Measurements from ENCODE around the gene GRHPR. TPM values are rescaled to one million over a fixed set of nuclear protein-coding genes. Genes with fewer than 3 reads are reported as not detected.
"Not testable (repeated sequence)": the region's sequence is repeated elsewhere in the genome, so short reads cannot be mapped to it uniquely, and the experiment has no call there.

Gene GRHPR
- total RNA-seq, 1 experiment from 2014 or later = 71.3 TPM

DNA sequence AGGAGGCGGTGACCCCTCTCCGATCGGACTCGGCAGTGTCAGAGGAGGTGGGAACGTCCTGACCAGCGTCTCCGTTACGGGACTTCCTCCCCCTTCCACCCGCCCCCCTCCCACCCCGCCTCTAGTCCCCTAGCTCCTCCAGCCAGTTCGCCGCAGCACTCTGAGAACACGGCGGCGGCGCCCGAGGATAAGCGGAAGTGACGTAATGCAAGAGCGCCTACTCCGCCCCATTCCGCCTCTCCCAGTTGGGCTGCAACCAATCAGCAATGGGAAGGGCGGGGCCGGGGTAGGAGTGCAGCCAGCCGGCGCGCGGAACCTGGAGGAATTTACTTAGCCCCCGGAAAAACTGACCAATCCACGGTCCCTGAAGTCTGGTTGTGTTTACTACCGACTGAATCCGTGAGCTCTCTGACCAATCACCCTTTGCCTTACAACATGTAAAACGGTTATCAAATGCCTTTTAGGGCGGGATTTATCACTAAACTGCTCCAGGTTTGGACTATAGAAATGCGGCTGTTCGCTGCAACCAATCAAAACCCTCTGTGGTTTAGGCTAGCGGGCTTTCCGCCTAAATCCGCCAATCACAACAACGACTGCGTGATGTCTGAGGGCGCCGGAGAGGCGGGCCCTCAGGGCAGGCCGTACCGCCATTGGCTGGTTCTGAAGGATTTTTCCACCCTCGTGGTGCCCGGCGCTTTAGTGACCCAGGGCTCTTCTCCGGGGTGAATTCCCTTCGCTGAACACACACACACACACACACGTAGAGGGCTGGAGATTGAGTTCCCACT is 42.9 kb downstream of the GRHPR start, which contains the start of gene ZBTB5:
Gene ZBTB5, minus strand, starts transcription at position 202 of the 788 bp plus-strand sequence. CDS start 22,899 bp downstream, outside the sequence.
- peak; percentile 98 to 99 for DNase-seq
- Histone ChIP-seq H3K4me3 (peak within 1 kb of the TSS; percentile 88), H3K9me3 (replicated peaks) (no peaks in the 10 kb centered on the region), H3K27ac (peak within 1 kb of the TSS; percentile 84), H3K4me1 (0 out of 2 replicates have a peak, but pooled peaks cover 10% of the 10 kb centered on the region), H3K27me3 (no peaks in the 10 kb centered on the region), H3K36me3 (no peaks in the 10 kb centered on the region)

DNA sequence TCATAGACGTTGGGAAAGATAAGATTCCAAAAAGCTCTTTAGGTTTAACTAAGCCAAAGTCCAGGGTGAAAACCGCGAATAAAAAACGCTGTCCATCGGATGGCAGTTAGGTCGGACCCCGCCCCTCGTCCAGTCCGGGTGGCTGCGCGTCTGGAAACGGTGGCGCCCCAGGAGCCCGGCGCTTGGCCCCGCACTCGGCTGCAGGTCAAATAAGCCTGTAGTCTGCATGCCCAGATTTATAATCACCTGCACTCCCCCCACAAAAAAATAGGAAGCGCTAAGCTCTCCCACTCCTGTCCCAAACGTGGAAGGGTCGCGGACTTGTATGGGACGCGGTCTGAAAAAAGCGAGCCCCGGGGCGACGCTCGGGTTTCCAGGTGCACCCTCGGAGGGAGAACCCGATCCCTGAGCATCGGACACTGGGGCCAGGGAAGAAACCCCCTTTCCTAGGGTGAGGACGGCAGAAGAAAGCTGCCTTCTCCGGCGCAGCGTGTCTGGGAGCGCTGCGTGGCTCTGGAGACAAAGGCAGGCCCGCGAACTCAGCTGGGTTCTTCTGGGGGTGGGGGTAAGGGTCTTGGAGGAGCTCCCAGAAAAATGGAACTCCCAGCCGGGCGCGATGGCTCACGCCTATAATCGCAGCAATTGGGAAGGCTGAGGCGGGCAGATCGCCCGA is 43.7 kb downstream of the GRHPR start:
- Histone ChIP-seq H3K9me3 (replicated peaks) (no peaks in the 10 kb centered on the region), H3K27me3 (no peaks in the 10 kb centered on the region), H3K36me3 (no peaks in the 10 kb centered on the region), H3K27ac (peak overlapping the region; percentile 84), H3K4me1 (0 out of 2 replicates have a peak, but pooled peaks cover 10% of the 10 kb centered on the region), H3K4me3 (peak overlapping the region; percentile 88)
- DNase-seq = peak; percentile 89 to 90

DNA sequence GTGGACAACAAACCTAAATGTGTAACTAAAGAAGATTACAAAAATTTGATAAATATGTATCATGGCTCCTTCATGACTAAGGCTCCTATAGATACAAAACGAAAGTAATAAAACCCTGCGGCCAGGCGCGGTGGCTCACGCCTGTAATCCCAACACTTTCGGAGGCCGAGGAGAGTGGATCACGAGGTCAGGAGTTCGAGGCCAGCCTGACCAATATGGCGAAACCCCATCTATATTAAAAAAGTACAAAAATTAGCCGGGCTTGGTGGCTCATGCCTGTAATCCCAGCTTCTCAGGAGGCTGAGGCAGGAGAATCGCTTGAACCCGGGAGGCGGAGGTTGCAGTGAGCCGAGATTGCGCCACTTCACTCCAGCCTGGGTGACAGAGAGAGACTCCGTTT is 45.0 kb downstream of the GRHPR start:
- H3K27me3 ChIP-seq; H3K36me3 ChIP-seq; H3K27ac ChIP-seq; H3K9me3 ChIP-seq (replicated peaks): not testable (repeated sequence)
- peak in 1 of 2 experiments; percentile 24 for DNase-seq
- Histone ChIP-seq H3K4me1 (peaks cover 13% of the 10 kb centered on the region; the same call in 1 of the 2 replicates), H3K4me3 (peak overlapping the region; percentile 88)

DNA sequence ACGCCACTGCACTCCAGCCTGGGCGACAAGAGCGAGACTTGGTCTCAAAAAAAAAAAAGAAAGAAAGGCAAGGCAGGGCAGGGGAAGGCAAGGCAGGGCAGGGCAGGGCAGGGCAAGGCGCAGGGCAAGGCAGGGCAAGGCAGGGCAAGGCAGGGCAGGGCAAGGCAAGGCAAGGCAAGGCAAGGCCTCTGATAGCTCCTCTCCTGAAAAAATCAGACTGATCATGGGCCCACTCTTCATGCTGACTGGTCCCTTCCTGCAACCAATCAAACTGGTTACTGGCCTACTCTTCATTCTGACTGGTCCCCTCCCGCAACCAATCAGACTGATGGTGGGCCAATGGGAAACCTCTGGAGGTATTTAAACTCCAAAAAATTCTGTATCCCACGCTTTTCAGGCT is 46.1 kb downstream of the GRHPR start:
- Histone ChIP-seq H3K27me3 (no peaks in the 10 kb centered on the region), H3K9me3 (replicated peaks) (no peaks in the 10 kb centered on the region), H3K4me3 (no peak overlapping the region), H3K36me3 (no peaks in the 10 kb centered on the region), H3K27ac (no peak overlapping the region), H3K4me1 (peaks cover 9% of the 10 kb centered on the region; the same call in 1 of the 2 replicates)
- DNase-seq = no peak

DNA sequence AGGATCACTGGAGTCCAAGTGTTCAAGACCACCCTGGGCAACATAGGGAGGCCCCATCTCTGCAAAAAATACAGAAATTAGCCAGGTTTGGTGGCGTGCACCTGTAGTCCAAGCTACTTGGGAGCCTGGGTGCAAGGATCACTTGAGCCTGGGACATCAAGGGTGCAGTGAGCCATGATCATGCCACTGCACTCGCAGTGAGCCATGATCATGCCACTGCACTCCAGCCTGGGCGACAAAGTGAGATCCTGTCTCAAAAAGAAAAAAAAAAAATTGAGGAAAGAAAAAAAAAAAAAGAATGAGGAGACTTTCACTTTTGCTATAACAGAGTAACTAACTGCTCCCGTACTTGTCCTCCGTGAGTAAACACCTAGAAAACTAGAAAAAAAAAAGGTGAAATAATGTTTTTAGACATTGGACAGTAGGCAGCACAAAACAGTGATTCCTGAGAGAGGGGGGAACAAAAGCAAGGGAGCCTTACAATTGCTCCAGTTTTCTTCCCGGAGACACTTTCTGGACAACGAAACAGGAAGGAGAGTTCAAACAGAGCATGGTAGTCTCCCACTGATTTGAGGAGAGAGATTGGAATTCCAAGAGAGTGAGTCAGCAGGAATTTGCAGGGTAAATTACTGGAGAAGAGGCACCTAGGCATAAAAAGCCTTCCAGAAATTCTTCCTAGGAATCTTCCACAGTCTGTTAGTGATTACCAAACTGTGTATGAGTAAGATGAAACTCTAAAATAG is 49.6 kb downstream of the GRHPR start:
- Histone ChIP-seq H3K27ac (peak overlapping the region; percentile 31; the same call in 1 of the 2 replicates), H3K4me1 (peaks cover 6% of the 10 kb centered on the region; the same call in 1 of the 2 replicates), H3K27me3 (no peaks in the 10 kb centered on the region), H3K36me3 (no peaks in the 10 kb centered on the region), H3K9me3 (replicated peaks) (peaks cover 12% of the 10 kb centered on the region; the same call in 1 of the 2 replicates), H3K4me3 (peak overlapping the region; percentile 31)
- DNase-seq = peak in 1 of 2 experiments; percentile 47

DNA sequence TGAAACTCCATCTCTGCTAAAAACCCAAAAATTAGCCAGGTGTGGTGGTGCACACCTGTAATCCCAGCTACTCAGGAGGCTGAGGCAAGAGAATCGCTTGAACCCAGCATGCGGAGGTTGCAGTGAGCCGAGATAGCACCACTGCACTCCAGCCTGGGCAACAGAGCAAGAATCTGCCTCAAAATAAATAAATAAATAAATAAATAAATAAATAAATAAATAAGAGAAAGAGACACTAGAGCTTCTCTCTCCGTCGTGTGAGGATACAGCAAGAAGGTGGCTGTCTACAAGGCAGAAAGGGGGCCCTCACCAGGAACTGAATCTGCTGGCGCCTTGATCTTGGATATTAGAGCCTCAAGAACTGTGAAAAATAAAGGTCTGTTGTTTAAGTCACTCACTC is 51.5 kb downstream of the GRHPR start:
- not testable (repeated sequence) for H3K36me3 ChIP-seq, H3K4me1 ChIP-seq, DNase-seq, H3K27me3 ChIP-seq, H3K4me3 ChIP-seq, H3K27ac ChIP-seq
- peaks cover 12% of the 10 kb centered on the region; the same call in 1 of the 2 replicates for H3K9me3 ChIP-seq (replicated peaks)

DNA sequence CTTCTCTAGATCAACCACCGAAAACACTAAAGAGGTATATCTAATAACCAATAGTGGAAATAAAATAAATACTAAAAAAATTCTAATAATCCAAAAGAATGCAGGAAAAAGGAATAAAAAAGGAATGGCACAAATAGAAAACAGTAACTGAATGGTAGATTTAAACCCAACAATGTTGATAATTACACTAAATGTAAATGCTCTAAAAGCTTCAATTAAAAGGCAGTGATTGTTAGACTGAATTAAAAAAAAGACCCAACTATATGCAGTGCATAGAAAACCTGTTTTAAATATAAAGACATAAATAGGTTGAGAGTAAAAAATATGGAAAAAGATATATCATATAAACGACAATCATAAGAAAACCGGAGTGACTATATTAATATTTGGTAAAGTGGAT is 51.9 kb downstream of the GRHPR start:
- Histone ChIP-seq H3K4me1 (peaks cover 6% of the 10 kb centered on the region; the same call in 1 of the 2 replicates), H3K27me3 (no peaks in the 10 kb centered on the region), H3K27ac (no peak overlapping the region), H3K4me3 (no peak overlapping the region), H3K36me3 (no peaks in the 10 kb centered on the region), H3K9me3 (replicated peaks) (peaks cover 12% of the 10 kb centered on the region; the same call in 1 of the 2 replicates)
- DNase-seq = no peak

DNA sequence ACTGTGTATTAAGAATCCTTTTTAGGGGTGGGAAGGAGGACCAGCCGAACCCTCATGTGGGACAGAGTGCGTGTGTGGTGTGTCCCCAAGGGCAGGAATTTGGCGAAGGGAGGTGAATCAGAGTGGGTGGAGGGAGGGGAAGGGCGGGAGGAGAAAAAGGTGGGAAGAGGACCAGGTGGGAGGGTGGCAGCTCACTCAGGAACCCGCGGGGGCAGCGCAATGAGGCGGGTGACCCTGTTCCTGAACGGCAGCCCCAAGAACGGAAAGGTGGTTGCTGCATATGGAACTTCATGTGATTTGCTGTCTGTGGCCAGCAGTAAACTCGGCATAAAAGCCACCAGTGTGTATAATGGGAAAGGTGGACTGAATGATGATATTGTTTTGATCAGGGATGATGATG is 54.4 kb downstream of the GRHPR start:
- Histone ChIP-seq H3K4me3 (no peak overlapping the region), H3K4me1 (peaks cover 6% of the 10 kb centered on the region; the same call in 1 of the 2 replicates), H3K9me3 (replicated peaks) (peaks cover 12% of the 10 kb centered on the region; the same call in 1 of the 2 replicates), H3K27me3 (no peaks in the 10 kb centered on the region), H3K27ac (no peak overlapping the region), H3K36me3 (no peaks in the 10 kb centered on the region)
- no peak for DNase-seq

DNA sequence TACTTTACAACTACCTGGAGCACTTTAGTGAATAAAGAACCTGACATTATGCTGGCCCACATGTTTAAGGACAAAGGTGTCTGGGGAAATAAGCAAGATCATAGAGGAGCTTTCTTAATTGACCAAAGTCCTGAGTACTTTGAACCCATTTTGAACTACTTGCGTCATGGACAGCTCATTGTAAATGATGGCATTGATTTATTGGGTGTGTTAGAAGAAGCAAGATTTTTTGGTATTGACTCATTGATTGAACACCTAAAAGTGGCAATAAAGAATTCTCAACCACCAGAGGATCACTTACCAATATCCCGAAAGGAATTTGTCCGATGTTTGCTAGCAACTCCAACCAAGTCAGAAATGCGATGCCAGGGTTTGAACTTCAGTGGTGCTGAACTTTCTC is 54.9 kb downstream of the GRHPR start:
- peaks cover 12% of the 10 kb centered on the region; the same call in 1 of the 2 replicates for H3K9me3 ChIP-seq (replicated peaks)
- not testable (repeated sequence) for DNase-seq, H3K4me3 ChIP-seq, H3K4me1 ChIP-seq, H3K27me3 ChIP-seq, H3K36me3 ChIP-seq, H3K27ac ChIP-seq

DNA sequence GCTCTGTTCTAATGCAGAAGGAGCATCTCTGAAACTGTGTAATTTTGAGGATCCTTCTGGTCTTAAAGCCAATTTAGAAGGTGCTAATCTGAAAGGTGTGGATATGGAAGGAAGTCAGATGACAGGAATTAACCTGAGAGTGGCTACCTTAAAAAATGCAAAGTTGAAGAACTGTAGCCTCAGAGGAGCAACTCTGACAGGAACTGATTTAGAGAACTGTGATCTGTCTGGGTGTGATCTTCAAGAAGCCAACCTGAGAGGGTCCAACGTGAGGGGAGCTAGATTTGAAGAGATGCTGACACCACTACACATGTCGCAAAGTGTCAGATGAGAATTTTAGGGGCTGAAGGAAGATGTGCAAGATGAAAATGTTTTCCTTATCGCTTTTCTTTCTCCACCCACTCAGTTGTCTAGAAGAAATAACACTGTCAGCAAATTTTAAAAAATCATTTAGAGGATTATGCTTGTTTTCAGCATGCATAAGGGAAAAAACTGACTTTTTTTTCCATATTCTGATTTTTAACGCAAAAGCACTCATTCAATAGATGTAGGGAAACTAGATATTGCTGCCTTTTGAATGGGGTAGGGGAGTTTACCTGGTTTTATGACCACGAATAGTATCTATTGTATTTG is 55.6 kb downstream of the GRHPR start:
- DNase-seq, H3K27ac ChIP-seq, H3K27me3 ChIP-seq, H3K36me3 ChIP-seq, H3K4me1 ChIP-seq, H3K4me3 ChIP-seq: not testable (repeated sequence)
- H3K9me3 ChIP-seq (replicated peaks) = peaks cover 12% of the 10 kb centered on the region; the same call in 1 of the 2 replicates

DNA sequence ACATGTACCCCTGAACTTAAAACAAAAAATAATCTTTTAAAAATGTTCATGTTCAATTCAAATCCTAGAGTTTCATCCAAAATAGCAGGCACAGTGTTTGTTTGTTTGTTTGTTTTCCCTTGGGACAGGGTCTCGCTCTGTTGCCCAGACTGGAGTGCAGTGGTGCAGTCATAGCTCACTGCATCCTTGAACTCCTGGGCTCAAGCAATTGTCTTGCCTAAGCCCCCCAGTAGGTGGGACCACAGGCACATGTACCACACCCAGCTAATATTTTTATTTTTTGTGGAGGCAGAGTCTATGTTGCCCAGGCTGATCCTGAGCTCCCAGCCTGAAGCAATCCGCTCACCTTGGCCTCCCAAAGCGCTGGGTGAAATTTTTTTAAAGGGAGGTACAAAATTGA is 58.3 kb downstream of the GRHPR start:
- H3K27ac ChIP-seq = no peak overlapping the region
- no peaks in the 10 kb centered on the region for H3K27me3 ChIP-seq
- DNase-seq = no peak
- H3K4me3 ChIP-seq = no peak overlapping the region
- H3K36me3 ChIP-seq = no peaks in the 10 kb centered on the region
- H3K9me3 ChIP-seq (replicated peaks) = no peaks in the 10 kb centered on the region
- H3K4me1 ChIP-seq = peaks cover 6% of the 10 kb centered on the region

DNA sequence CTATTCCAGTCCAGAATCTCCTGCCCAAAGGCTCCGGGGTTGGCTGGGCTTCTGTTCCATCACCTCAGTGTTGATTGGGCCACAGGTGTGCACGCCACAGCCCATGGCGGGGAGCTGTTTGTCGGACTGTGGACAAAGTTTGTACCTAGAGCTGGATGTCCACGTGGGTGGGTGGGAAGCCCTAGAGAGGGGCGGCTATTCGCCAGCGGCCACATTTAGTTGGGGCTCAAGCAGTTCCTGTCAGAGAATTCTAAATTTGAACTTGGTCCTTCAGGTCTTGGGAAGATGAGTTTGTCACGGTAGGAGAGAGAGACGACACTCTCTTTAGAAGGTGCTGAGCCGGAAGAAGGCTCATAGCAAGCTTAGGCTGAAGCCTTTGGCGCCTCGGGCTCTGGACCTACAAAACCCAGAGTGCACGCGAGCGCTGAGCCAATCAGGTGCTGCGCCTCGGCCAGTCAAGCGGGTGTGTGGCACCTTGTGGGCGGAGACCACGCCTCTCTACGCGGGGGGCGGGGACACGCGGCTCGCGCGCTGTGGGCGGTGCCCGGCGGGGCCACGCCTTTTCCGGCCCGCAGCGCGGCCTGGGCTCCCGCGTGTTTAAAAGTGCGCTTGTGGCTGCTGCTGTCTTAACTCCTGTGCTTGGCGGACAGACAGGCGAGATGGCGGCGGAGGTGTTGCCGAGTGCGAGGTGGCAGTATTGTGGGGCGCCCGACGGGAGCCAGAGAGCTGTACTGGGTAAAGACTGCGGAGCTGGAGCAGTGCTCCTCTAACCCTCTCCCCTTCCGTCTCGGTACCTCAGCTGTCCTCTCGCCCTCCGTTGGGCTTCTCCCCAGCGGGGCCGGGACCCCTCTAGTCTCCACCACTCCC is 63.1 kb downstream of the GRHPR start, which contains the start of gene POLR1E:
Gene POLR1E, plus strand, starts transcription at position 560 of the 867 bp plus-strand sequence. Its CDS starts 100 bp downstream, at position 660.
- peak; percentile 92 to 94 for DNase-seq

DNA sequence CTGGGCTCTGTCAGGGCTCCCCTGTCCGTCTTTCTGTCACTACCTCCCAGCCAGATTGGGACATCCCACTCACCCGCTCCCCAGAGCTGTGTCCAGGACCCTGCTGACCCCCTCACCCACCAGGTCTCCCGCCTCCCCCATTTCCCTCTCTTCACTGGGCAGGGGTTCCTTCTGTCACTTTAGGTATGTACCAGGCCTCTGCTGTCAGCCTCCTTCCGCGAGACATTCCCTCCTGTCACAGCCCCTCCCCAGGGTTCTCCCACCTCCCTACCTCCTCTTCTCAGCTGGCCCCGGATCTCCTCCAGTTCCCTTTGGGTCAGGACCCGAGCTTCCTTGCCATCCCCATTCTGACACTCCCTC is 63.7 kb downstream of the GRHPR start:
- no peak for DNase-seq
- Histone ChIP-seq H3K4me1 (peaks cover 10% of the 10 kb centered on the region), H3K27ac (peak overlapping the region; percentile 50), H3K4me3 (peak overlapping the region; percentile 76), H3K27me3 (no peaks in the 10 kb centered on the region), H3K9me3 (replicated peaks) (no peaks in the 10 kb centered on the region), H3K36me3 (peaks cover 9% of the 10 kb centered on the region; the same call in 1 of the 2 replicates)

More for the DNA sequence above, 63.1 kb downstream of the GRHPR start, which contains the start of gene POLR1E:
- Histone ChIP-seq H3K27ac (peak within 1 kb of the TSS; percentile 50), H3K4me1 (peaks cover 10% of the 10 kb centered on the region), H3K4me3 (peak within 1 kb of the TSS; percentile 76), H3K9me3 (replicated peaks) (no peaks in the 10 kb centered on the region), H3K27me3 (no peaks in the 10 kb centered on the region), H3K36me3 (peaks cover 9% of the 10 kb centered on the region; the same call in 1 of the 2 replicates)
